Suprapubic skin (tissue), 4 donors: Measurements from ENCODE around the gene DRD2. TPM values are rescaled to one million over a fixed set of nuclear protein-coding genes. Genes with fewer than 3 reads are reported as not detected.

Experiments
- DNase-seq, 2 donors: peaks; one replicate each; pipeline ENCODE4 v3.0.0-alpha.2; 2019; ENCODE audit warnings: low spot score in 2 of 2
- H3K27ac ChIP-seq: fragments of 200-600 bp; sonication (generic); one replicate; pipeline ENCODE4 v1.5.1; 2019
- H3K27me3 ChIP-seq: fragments of 200-600 bp; sonication (generic); one replicate; pipeline ENCODE4 v1.5.1; 2019
- H3K36me3 ChIP-seq: fragments of 200-600 bp; sonication (generic); one replicate; pipeline ENCODE4 v1.5.1; 2019
- H3K4me1 ChIP-seq: fragments of 200-600 bp; sonication (generic); one replicate; pipeline ENCODE4 v1.5.1; 2019
- H3K4me3 ChIP-seq: fragments of 200-600 bp; sonication (generic); one replicate; pipeline ENCODE4 v1.5.1; 2019; ENCODE audit warnings: mild to moderate bottlenecking
- H3K9me3 ChIP-seq: fragments of 200-600 bp; sonication (generic); one replicate; pipeline ENCODE4 v1.5.1; 2019
- CTCF ChIP-seq, 2 donors: fragments of 200-600 bp in 1 of 2; fragments of 450-650 bp in 1 of 2; sonication (generic) in 1 of 2; IDR thresholded peaks; one replicate each; pipeline ENCODE4 v1.5.1; 2016 to 2019; ENCODE audit warnings: antibody characterized with exemption in 2 of 2, mild to moderate bottlenecking in 1 of 2, moderate library complexity in 1 of 2
- EP300 ChIP-seq: sonication (generic); formaldehyde crosslinking; IDR thresholded peaks from one replicate; pipeline ENCODE4 v1.6.1; 2017; ENCODE audit warnings: antibody characterized with exemption
- POLR2A ChIP-seq, 2 donors: fragments of 450-650 bp; IDR thresholded peaks; one replicate each; pipeline ENCODE4 v1.6.1; 2017; ENCODE audit warnings: antibody characterized with exemption in 2 of 2, mild to moderate bottlenecking in 2 of 2, moderate library complexity in 2 of 2
- POLR2AphosphoS5 ChIP-seq, 3 donors: sonication (generic); formaldehyde crosslinking; IDR thresholded peaks; one replicate each; pipeline ENCODE4 v1.6.1; 2017; ENCODE audit warnings: antibody characterized with exemption in 3 of 3
- WGBS: methylation state at CpG from one replicate; pipeline ENCODE4 v1.1.5; 2018; 5-methylcytosine and 5-hydroxymethylcytosine counted together
- total RNA-seq, 4 donors: library from RNA; depleted of rRNA; stranded (reverse); fragments of >200 nt; gene quantifications; one replicate each; pipeline ENCODE4 v1.1.0, GENCODE V29; 2016

Gene DRD2
- total RNA-seq, 4 donors from 2014 or later, result 0.16 to 1.8 TPM; not detected in 2

- TF ChIP-seq EP300, result no peak
- no peak for TF ChIP-seq POLR2A (IDR thresholded peaks at IDR 0.05)
- no peak for TF ChIP-seq CTCF (IDR thresholded peaks at IDR 0.05)
- TF ChIP-seq POLR2AphosphoS5 (IDR thresholded peaks at IDR 0.05), result no peak
- Histone ChIP-seq H3K9me3 (no peaks in the 10 kb centered on the region), H3K36me3 (no peaks in the 10 kb centered on the region), H3K27me3 (no peaks in the 10 kb centered on the region), H3K27ac (no peak overlapping the region), H3K4me3 (no peak overlapping the region), H3K4me1 (peaks cover 9% of the 10 kb centered on the region)
- 81% methylated on average over 1 of the region's 1 CpG for WGBS
- DNase-seq, result no peak
Measured at GRCh38 chr11:113378692-113379091, 96.5 kb downstream of the DRD2 start.

DNA sequence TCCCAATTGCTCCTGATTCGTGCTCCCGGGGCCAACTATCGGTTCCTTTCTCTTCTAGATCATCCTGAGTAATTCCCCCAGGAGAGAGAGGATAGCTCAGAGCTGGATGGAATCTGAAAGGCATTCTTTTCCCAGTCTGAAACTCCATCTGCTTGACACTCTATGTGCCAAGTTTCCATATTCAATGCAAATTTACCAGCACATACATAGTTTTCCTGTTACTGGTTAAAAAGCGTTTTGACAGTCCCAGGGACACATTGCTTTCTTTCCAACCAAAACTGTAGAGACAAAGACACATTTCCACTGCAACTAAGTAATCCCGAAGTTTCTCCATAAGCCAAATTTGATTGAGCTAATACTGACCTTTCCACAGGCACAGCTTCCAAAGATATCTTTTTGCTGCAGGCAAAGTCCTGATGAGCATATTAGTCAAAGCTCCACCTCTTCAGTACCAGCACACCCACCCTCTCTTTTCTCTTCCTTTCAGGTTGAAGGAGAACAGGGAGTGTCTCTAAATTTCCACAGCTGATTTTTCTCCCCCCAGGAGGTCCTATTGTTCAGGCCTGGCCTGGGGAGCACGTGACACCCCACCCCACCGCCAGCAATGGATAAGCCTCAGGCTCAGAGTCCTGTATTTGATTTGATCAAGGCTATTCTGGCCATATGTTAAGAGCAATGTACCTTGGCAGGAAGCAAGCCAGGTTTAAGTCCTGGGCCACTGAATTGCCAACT, 97.4 kb downstream of the DRD2 start:
- TF ChIP-seq CTCF (IDR thresholded peaks at IDR 0.05), result no peak
- TF ChIP-seq POLR2AphosphoS5 (IDR thresholded peaks at IDR 0.05), result no peak
- no peak for TF ChIP-seq EP300
- no peak for TF ChIP-seq POLR2A (IDR thresholded peaks at IDR 0.05)
- H3K27me3 ChIP-seq, result no peaks in the 10 kb centered on the region
- no peak overlapping the region for H3K27ac ChIP-seq
- peaks cover 9% of the 10 kb centered on the region for H3K4me1 ChIP-seq
- H3K9me3 ChIP-seq, result no peaks in the 10 kb centered on the region
- H3K36me3 ChIP-seq, result no peaks in the 10 kb centered on the region
- no peak overlapping the region for H3K4me3 ChIP-seq
- no peak for DNase-seq
- 32% methylated on average over 7 of the region's 7 CpGs for WGBS

DNA sequence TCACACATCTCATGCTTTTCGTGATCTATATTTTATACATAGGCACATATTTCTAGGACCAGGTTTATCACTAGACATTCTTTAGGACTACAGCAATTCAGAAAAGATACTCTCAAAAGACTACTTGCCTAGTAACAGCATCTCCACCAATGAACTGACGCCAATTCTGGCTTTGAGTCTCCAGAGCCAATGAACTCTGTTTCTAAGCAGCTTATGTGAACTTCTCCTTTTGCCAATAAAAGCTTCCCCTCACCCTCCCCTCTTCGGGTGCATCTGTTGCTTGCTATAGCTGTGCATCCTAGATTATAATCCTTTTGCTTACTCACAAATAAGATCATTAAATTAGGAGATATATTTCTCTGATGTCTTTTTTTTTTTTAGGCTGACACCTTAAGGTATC, 99.0 kb downstream of the DRD2 start:
- Histone ChIP-seq H3K4me1 (peaks cover 9% of the 10 kb centered on the region), H3K4me3 (no peak overlapping the region), H3K27ac (no peak overlapping the region), H3K9me3 (no peaks in the 10 kb centered on the region), H3K27me3 (no peaks in the 10 kb centered on the region), H3K36me3 (no peaks in the 10 kb centered on the region)
- no peak for TF ChIP-seq CTCF (IDR thresholded peaks at IDR 0.05)
- TF ChIP-seq POLR2AphosphoS5 (IDR thresholded peaks at IDR 0.05), result no peak
- no peak for TF ChIP-seq POLR2A (IDR thresholded peaks at IDR 0.05)
- TF ChIP-seq EP300, result no peak
- no peak for DNase-seq
- WGBS, result 75% methylated on average over 3 of the region's 3 CpGs

DNA sequence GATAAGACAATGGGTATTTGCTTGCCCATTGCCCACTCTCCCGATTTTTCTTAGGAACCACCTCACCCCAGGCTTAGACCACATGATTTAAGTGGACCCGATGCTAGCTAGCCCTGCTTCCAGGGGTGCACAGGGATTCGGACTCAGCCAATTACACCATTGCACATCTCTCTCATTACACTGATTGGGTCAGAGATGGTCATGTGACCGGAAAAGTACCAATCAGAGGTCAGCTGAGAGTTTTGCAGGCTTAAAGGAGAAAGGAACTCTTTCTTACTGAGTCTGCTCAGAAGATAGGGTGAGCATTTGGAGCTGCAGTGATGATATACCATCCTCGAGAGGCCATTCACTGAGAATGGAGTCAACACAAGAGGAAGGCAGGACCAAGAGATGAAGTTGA, 99.8 kb downstream of the DRD2 start:
- WGBS, result 97% methylated on average over 5 of the region's 5 CpGs
- no peaks in the 10 kb centered on the region for H3K36me3 ChIP-seq
- H3K27ac ChIP-seq, result no peak overlapping the region
- H3K27me3 ChIP-seq, result no peaks in the 10 kb centered on the region
- H3K4me3 ChIP-seq, result no peak overlapping the region
- DNase-seq, result no peak
- TF ChIP-seq CTCF (IDR thresholded peaks at IDR 0.05) (no peak), POLR2A (IDR thresholded peaks at IDR 0.05) (no peak), EP300 (no peak), POLR2AphosphoS5 (IDR thresholded peaks at IDR 0.05) (no peak)
- H3K4me1 ChIP-seq, result peaks cover 9% of the 10 kb centered on the region
- no peaks in the 10 kb centered on the region for H3K9me3 ChIP-seq

GRCh38 chr11:113373981-113374560, 101.1 kb downstream of the DRD2 start:
- Histone ChIP-seq H3K4me3 (no peak overlapping the region), H3K36me3 (no peaks in the 10 kb centered on the region), H3K27me3 (no peaks in the 10 kb centered on the region), H3K27ac (no peak overlapping the region), H3K4me1 (peaks cover 9% of the 10 kb centered on the region), H3K9me3 (no peaks in the 10 kb centered on the region)
- no peak for DNase-seq
- TF ChIP-seq CTCF (IDR thresholded peaks at IDR 0.05) (no peak), POLR2A (IDR thresholded peaks at IDR 0.05) (no peak), EP300 (no peak), POLR2AphosphoS5 (IDR thresholded peaks at IDR 0.05) (no peak)
- 79% methylated on average over 10 of the region's 10 CpGs for WGBS
